ENCODE results near the gene METTL9.
"Not testable (repeated sequence)": the region's sequence is repeated elsewhere in the genome, so short reads cannot be mapped to it uniquely, and the experiment has no call there.

METTL9 gene

DNA sequence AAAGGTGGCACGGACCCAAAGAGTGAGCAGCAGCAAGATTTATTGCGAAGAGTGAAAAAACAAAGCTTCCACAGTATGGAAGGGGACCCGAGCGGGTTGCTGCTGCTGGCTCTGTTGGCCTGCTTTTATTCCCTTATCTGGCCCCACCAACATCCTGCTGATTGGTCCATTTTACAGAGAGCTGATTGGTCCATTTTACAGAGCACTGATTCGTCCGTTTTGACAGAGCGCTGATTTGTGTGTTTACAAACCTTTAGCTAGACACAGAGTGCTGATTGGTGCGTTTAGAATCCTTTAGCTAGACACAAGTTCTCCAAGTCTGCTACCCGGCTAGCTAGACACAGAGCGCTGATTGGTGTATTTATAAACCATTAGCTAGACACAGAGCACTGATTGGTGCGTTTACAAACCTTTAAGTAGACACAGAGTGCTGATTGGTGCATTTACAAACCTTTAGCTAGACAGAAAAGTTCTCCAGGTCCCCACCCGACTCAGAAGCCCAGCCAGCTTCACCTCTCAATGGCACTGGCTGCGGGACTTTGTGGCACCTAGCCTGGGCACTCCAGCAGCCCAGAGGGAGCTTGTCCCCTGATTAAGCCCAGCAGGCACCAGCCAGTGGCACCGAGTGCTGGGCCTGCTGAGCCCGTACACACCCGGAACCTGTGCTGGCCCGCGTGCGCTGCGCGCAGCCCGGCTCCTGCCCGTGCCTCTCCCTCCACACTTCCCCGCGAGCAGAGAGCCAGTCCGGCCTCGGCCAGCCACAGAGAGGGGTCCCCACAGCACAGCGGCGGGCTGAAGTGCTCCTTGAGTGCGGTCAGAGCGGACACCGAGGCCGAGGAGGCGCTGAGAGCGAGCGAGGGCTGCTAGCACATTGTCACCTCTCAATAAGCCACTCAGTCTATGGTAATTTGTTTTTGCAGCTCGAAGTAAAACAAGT, 37.9 kb downstream of the METTL9 start:
- no peak for DNase-seq

DNA sequence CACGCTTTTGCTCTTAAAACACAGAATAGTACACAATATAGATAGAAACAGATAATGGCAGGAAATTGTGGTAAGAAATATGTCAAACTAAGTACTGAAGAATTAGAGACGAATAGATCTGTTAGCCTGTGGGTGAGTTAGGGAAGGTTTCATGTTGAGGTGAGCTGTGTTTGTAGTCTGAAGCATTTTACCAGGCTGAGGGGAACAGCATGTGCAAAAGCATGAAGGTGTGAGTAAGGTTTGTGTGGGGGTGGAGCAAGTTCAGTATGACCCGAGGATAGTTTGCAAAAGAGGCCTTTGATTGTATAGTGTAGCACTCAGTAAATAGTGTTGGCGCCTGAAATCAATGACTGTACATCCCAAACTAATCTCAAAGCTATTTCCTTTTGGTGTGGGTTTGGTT, 39.2 kb downstream of the METTL9 start:
- DNase-seq, result peak in 1 of 5 experiments; percentile 90

DNA sequence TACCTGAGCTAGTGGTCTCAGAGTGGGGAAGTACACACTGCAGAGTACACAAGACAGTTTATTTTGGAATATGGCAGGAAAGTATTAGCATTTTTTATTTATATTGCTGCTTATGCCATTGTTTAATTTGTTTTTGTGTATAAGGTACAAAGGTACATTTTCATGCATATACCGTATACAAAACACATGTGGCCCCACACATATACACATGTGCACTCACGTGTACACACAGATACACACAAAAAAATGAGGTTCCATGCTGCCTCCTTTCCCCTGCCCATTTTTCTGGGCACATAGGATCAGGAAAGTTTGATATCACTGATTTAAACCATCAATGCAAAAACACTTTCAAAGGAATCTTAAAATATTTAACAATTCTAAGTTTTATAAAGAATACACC, 40.1 kb downstream of the METTL9 start:
- DNase-seq, result no peak

DNA sequence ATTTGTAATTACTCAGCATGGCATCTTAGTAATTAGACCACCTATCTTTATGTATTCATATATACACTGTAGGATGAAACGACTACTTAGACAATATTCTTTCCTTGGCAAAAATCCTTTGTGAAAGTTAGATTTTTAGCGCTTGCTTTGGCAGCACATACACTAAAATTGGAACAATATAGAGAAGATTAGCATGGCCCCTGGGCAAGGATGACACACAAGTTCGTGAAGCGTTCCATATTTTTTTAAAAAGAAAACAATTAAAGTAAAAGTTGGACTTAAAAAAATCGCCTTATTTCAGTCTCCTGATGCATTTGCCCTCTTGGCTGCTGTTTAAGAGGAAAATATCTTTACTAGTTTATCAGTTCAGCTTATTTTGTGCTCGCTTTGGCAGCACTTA, 42.5 kb downstream of the METTL9 start:
- DNase-seq, result no peak

DNA sequence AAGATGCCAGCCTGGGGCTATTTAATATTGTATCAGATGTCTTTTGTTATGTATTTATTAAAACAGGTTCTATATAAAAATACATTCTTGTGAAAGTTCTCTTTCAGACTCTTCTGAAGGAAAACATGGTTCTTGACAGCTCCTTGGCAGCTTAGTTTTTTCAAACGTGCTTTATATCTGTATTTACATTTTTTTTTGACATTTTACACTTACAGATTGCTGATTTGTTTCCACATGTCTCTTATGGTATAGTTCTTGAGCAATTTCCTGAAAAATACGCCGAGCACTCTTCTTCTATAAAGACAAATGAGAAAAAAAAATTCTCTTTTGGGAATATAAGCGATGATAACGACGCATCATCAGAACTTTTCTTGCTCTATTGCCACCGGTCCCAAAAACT, 43.5 kb downstream of the METTL9 start:
- DNase-seq, result no peak

DNA sequence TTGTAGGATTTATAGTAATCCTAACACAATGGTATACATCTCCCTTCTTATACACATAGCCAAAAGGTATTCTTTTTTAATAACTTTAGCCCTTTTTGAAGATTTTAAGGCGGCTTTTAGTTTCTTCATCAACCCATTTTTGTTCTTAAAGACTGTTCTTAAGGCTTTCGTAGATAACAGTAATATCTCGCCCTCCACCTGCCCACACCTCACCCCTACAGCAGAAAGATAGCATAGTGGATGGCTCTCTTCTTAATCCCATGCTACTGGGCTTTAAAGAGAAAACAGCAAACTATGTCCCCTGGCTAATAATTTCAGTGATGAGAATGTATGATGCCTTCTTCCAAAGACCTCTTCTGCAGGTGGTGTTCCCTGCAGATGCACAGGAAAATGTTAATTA, 44.4 kb downstream of the METTL9 start:
- no peak for DNase-seq

DNA sequence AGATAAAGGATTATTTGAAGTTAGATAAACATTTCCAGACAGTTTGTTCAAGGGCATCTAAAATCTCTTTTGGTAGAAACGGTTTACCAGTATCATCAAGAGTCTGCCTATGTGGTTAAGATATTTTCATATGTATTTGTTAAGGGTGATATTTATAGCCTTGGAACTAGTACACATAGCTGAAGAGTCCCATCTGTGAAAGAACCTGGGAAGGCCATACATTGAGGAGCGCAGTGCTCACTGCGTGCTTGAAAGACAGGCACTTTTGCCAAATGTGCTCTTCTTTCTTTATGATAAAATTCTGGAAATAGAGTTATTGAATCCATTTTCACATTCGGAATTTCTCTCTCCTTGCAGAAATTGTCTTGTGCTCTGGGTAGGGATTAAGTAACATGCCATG, 45.3 kb downstream of the METTL9 start:
- DNase-seq, result no peak

DNA sequence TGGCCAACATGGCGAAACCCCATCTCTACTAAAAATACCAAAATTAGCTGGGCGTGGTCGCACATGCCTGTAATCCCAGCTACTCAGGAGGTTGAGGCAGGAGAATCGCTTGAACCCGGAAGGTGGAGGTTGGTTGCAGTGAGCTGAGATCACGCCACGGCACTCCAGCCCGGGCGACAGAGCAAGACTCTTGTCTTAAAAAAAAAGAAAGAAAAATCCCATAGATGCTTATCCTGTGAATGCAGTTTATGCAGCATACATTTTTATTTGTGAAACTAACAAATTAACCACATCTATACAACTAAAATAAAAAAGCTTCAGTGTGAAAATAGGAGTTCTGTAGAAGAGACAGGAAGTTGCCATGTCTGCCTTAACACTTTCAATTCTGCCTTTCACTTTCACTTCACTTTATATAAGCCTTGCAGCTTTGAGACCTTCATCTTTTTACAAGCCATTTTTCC, 45.9 kb downstream of the METTL9 start:
- DNase-seq, result peak in 2 of 5 experiments; percentile 72 to 88

DNA sequence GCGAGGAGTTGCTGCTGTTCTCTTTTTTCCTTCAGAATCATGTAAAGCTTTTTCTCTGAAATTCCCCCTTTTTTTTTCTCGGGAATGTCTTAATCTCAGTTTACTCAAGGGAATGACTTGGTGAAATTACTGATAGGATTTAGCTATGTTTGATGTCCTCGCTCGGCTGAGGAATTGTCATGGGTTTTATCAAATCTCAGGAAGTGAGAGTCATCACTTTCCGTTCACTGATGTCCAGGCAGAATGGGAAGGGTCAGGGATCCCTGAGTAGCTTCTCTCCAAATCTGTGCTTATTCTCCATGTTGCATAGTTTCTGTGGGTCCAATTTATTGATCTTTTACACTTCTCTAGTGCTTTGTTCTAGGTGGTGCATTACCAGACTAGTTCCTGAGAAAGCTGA, 46.7 kb downstream of the METTL9 start:
- no peak for DNase-seq

DNA sequence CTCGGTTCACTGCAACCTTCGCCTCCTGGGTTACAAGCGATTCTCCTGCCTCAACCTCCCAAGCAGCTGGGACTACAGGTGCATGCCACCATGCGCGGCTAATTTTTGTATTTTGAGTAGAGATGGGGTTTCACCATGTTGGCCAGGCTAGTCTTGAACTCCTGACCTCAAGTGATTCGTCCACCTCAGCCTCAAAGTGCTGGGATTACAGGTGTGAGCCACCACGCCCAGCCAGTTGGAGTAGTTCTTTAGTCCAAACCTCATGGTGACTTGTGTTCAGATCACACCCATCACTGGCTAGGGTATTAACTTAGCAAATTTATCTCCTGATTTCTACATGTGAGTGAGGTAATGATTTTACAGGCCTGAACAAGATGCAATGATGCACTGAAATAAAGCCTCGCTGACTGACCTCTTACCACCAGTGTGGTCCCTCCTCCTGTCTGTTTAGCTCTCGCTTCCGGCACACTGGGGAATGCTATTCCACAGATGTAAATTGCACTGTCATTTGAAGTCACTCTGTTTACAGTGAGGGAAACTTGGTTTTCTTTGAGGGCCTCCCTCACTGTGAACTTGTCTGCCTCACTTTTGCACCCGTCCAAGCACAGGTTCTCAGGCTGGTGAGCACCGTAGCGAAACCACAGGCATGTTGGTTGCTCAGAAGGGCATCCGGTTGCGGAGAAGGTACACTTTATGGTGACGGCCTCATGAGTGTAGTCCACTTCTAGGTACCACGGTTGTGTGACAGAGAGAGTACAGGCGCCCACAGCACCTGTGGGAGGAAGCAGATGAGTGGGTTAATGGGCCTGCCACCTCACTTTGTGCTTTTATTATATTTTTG, 47.6 kb downstream of the METTL9 start:
- peak in 4 of 5 experiments; percentile 54 to 98 (median 66) for DNase-seq

DNA sequence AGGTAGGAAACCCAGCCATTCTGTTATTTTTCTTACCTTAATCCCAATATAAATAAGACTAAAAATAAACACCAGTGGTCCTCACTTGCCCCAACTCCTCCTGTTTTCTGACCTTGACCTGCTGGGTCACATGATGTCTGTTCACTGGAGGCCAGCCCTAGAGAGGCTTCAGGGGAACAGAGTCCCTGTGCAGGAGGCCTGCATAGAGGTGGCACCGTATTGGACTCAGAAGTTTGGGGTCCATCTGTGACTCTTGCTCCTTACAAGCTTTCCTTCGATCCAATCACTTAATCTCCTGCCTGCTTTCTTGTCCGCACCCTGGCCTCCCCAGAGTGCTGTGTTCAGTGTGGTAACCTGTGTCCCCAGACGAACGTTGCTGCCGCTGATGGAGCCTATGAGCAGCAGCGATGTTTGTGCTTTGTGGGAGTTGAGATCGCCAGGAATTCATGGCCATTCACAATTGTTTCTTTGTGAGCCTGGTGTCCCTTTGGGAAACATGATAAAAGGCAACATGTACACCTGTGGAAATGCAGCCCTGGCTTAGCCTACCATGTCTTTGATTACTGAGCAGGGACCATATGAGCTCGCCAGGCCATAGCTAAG, 48.3 kb downstream of the METTL9 start:
- DNase-seq, result no peak

DNA sequence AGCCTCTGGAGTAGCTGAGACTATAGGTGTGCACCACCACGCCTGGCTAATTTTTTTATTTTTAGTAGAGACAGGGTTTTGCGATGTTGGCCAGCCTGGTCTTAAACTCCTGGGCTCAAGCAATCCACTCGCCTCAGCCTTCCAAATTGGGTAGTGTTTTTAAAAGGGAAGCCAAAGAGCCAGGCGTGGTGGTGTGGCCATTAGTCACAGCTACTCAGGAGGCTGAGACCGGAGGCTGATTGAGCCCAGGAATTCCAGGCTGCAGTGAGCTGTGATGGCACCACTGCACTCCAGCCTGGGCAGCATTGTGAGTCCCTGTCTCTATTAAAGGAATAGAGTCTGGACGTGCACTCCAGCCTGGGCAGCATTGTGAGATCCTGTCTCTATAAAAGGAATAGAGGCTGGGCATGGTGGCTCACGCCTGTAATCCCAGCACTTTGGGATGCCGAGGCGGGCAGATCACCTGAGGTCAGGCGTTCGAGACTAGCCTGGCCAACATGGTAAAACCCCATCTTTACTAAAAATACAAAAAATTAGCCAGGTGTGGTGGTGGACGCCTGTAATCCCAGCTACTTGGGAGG, 50.5 kb downstream of the METTL9 start:
- not testable (repeated sequence) for DNase-seq

DNA sequence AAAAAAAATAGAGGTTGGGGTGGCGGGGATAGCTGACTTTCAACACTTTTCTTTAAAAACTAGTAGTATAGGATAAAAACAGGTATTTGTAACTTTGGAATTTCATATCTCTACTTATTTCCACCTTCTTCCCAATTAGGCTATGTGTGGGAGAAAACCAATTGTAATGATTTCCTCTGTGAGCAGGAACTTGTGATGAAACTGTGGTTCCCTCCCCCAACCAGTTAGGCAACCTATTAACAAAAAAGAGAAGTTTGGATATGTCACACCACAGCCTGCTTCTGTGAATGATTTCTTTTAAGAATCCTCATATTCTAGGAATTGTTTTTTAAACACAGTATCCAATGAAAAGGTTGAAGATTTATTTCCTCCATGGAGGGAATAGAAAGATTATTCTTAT, 51.1 kb downstream of the METTL9 start:
- DNase-seq, result no peak

DNA sequence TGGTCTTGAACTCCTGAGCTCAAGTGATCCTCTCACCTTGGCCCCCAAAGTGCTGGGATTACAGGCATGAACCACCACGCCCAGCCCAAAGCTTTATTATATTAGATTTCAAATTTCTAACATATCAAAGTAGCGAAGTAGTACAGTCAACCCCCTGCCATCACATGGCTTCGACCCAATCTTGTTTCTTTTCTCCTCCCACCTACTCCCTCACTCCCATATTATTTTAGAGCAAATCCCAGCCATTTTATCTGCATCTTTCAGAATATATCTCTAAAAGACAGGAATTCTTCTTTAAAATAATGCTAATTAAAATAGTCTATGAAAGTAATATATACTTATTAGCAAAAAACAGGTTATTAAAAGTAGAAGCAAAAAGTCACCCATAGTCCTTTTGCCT, 52.1 kb downstream of the METTL9 start:
- no peak for DNase-seq

DNA sequence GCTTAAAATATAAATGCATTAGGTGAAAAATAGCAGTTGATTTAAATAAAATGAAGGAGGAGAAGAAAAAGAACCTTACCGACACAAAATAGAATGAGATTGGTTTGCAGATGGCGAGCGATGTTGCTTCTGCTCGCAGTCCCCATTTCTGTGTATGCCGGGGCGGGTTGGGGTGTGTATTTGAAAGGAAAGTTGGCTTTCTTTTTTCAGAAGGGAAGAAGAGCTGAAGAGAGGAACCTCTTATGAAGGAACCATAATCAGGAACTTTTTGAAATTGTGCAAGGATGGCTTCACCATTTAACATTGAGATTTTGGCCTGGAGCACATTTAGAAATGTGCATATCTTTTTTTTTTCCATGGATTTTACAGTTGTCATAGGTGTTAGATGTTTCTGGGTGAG, 53.1 kb downstream of the METTL9 start, which contains the start of gene IGSF6:
Gene IGSF6, minus strand, starts transcription at position 156 of the 400 bp plus-strand sequence. Its CDS starts 10 bp downstream, at position 146.
- no peak for DNase-seq

DNA sequence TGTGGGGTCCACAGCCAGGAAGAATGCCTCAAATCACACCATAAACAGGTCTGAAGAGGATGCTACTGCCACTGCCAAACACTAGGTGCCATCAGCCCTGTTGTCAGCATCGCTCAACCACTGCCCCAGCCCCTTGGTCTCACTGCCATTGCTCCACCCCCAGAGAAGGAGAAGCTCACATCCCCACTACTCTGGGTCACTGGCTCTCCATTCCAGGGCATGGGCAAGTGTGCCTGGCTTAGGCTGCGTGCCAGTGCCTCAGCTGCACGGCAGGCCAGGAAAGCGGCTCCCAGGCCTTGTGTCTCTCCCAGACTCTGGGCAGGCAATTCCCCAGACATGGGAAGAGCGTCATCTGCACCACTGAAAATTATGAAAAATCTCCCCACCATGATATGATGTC, 54.2 kb downstream of the METTL9 start:
- DNase-seq, result no peak

DNA sequence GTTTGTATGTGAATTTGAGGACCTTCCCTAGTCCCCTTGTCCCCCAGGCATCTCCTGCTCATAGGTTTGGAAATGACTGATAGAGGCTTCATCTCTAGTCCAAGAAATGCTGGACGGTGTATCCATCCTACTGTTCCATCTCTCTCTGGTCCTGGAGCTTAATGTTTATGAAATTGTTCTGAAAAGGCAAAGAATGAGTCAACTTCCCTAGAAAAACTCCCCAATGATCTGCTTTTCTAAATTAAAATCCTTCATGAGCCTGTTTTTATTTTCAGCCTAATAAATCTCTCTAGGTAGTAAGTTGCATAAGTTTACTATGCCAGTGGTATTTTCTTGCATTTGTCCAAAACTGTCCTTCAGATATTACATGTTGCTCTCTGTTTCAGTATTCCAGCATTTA, 55.1 kb downstream of the METTL9 start:
- DNase-seq, result no peak

DNA sequence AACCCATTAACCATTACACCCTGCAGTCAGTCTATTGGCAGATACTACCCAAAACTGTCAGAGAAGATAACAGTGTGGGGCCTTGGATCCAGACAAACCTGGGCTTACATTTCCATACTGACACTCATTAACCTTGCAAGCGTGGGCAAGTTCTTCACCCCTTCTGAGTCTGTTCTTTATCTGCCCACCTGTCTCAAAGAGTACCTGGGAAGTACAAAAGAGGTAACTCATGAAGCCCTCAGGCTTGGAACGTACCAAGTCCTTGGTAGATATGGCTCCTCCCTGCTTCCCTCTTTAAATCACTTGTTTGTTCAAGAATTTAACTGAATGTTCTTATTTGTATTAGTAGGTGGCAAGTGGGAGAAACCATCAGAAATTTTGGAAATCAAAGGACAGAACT, 55.5 kb downstream of the METTL9 start:
- no peak for DNase-seq

DNA sequence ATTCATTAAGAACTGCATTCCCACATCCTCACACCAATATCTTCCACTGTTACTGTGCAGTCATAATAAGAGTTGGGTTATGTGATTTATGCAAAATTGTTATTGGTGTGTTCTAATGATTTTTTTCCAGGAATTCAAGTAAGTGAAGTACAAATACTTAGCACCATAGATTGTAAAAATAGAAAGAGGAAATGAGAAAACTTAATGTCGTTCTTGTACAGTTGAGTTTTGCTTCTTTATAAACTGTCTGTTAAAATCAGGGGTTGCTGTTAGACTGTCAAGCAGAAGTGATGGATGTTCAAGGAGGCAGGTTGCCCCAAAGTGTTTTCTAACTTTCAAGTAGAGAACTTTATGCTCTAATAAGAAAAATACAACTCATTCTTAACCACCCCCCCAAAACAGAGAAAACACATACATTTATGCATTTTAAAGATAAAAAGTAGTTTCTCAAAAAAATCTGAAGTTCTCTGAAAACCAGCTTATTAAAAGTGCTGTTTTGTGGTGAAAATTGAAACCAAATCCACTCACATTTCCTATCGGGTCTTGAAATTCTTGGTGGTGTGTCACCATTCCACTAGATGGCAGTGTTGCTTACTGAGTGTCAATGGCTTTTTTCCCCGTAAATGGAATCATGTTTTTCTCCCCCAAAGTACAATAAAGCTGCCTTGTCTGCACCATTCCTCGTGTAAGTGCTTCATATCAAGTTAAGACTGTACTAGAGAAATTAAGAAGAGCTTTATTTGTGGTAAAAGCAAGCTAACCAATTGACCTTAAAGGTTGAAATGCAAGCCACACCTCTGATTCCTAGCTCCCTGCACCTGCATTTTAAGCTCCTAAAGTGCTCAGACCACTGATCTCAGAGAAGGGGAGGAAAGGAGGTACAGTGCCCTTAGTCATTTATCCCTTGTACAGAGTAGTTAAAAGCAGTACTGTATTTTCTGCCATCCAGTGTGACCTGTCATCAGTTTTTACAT, 57.7 kb downstream of the METTL9 start:
- peak in 3 of 5 experiments; percentile 16 to 68 (median 40) for DNase-seq

DNA sequence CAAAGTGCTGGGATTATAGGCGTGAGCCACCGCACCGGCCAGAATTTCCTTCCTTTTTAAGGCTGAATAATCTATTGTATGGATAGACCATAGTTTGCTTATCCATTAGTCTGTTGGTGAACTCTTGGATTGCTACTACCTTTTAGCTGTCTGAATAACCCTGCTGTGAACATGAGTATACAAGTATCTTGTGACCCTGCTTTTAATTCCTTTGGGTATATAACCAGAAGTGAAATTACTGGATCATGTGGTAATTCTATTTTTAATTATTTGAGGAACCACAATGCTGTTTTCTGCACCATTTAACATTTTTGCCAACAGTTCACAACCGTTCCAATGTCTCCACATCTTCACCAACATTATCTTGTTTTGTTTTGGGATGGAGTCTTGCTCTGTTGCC, 59.7 kb downstream of the METTL9 start:
- DNase-seq, result no peak

DNA sequence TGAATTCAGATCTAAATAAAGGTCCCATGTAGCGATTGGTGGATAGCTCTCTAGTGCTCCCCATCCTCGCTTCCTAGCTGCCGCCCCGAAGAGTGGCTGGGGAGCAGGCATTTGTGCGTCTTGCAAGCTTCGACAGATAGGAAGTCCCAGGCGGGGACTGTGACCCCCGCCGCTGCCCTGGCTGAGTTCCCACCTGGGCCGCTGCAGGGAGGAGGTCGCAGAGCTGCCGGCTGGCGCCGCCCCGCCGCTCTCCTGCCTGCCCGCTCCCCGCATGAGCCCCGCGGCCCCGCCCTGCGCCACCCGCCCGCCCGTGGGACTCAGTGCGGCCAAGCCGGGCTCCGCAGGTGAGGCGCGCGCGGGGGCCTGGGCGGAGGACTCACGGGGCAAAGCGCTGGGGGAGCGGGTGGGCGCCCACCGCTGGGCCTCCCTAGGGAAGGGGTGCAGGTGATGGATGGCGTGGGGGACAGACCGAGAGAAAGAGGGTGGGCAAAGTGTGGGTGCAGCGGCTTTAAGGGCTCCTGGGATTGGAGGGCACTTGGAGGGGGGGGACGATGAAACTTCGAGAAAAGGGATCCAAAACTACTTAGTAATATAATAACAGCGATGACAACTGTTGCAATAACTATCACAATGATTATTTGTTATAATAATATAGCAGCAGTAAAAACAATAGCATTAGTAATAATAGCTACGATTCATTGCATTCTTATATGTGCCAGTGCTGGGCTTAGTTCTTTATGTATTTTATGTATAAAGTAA, 64.7 kb downstream of the METTL9 start, which contains the start of gene OTOA:
Gene OTOA, plus strand, starts transcription at position 80 of the 759 bp plus-strand sequence. CDS start 14,547 bp downstream, outside the sequence.
- DNase-seq, result peak in 4 of 5 experiments; percentile 9 to 24 (median 16)
